LNCaP clone FGC (cell line): ENCODE measurements around the gene AKAP13.

Experiments used
- DNase-seq: peaks from one replicate; pipeline ENCODE4 v3.0.0-alpha.2; 2011; ENCODE audit warnings: low read depth
- H3K4me3 ChIP-seq: 2 replicates; pipeline ENCODE4 v1.5.1; 2011; ENCODE audit warnings: mild to moderate bottlenecking, low read depth, low read length, control low read depth
- TF ChIP-seq, protein P1 (sequence below): IDR thresholded peaks from 2 replicates; pipeline ENCODE4 v1.5.1; 2012; ENCODE audit warnings: mild to moderate bottlenecking; ENCODE audit not compliant: control insufficient read depth, insufficient read depth; ENCODE audit errors: extremely low read depth

Gene AKAP13

DNA sequence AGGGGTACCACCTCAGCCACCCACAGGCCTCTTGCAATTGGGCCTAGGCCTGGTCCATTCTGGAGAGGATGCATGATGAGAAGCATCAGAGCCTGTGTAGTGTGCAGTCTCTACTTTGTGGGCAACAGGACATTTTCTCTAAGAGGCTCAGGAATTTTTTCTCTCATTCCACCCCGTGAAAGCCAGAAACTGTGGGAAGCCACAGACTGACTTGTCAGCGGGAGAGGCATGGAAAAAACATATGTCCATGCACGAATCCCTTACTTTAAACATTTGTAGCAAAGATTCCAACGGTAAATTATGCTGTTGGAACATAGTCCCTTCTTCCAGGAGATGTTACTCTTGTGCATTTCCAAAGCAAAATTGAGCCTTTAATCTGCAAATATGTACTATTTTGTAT is 217.8 kb downstream of the AKAP13 start:
- H3K4me3 ChIP-seq = no peak overlapping the region
- DNase-seq = no peak
- TF ChIP-seq, protein P1, sequence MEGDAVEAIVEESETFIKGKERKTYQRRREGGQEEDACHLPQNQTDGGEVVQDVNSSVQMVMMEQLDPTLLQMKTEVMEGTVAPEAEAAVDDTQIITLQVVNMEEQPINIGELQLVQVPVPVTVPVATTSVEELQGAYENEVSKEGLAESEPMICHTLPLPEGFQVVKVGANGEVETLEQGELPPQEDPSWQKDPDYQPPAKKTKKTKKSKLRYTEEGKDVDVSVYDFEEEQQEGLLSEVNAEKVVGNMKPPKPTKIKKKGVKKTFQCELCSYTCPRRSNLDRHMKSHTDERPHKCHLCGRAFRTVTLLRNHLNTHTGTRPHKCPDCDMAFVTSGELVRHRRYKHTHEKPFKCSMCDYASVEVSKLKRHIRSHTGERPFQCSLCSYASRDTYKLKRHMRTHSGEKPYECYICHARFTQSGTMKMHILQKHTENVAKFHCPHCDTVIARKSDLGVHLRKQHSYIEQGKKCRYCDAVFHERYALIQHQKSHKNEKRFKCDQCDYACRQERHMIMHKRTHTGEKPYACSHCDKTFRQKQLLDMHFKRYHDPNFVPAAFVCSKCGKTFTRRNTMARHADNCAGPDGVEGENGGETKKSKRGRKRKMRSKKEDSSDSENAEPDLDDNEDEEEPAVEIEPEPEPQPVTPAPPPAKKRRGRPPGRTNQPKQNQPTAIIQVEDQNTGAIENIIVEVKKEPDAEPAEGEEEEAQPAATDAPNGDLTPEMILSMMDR = no peak

DNA sequence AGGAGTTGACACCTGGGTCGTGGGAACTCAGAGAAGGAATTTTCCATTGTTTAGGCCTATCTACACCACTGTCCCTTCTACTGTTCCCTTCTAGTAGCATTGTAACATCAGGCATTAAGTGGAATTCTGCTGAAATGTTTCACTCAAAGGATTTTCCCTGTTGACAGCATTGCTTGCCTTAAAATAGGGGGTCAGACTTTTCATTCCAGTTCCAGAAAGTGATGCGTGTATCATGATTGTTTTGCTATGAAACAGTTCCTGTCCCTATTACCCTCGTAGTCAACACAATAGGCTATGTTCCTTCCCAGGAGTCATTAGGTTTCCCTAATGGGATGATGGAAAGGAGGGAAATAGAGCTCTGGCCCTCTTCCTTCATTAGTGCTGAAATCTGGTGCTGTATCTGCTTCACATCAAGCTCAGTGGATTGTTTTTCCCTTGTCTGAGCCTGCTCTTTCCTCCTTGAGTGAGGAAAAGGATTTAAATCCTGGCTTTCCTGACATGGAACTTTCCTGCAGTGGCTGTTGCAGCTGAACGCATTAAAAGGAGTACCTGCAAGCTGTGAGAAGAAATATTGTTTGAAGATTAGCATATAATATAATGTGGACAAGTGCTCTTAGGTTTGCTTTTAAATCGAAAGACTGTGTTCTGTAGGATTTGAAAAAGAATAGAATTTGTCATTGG is 218.5 kb downstream of the AKAP13 start:
- no peak overlapping the region for H3K4me3 ChIP-seq
- no peak for DNase-seq
- TF ChIP-seq, protein P1 = no peak

DNA sequence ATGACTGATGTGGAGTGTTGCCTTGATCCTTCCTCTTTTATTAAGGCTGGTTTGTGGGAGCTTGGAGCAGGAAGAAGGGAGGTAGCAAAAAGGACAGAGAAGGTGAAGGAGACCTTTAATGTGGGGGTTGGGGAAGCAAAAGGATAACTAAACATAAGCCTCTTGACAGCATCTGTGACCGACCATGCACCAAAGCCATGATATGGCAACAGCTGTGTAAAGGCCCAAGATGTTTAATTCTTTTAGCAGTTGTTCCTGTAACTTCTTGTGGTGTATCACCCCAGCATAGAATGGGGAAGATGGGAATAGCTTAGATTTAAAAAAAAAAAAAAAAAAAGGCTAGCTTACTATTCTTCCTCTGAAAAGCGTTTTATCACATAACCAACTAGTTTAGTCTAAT is 219.6 kb downstream of the AKAP13 start:
- H3K4me3 ChIP-seq = no peak overlapping the region
- no peak for DNase-seq
- TF ChIP-seq, protein P1 = no peak

DNA sequence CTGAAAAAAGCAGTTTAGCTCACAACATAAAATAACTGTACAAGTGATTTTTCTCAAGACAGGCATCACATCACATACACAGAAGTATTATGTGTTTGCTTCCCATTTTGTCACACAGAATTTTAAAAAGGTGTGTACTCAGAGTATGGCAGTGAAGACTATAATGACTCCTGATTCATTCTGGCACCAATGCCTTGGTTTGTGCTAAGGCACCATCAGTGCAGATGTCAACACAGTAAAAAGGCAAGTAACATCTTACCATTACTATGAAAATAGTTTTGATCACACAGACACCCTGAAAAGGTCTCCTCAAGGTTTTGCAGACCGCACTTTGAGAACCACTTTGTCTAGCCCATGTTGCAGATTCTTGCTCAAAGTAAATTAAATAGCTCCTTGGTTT is 222.8 kb downstream of the AKAP13 start:
- H3K4me3 ChIP-seq = no peak overlapping the region
- TF ChIP-seq, protein P1 = no peak
- no peak for DNase-seq

DNA sequence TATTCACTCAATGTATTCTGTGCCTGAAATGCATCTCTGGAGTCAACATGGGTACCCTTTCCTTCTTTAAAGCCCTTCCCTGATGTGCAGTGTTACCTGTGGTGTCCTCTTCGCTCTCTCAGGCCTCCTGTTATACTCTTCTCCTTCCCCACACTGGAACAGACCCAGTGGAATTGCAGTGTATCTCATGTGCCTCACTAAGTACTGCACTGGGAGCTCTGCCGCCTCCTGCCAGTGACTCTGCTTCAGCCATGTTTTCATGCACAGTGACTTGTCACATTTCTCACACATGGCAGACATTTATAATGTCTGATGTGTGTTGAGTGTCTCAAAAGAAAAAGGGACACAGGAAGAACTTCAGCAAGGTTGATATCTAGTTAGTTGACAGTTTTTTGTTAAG is 223.3 kb downstream of the AKAP13 start:
- TF ChIP-seq, protein P1 = no peak
- no peak overlapping the region for H3K4me3 ChIP-seq
- DNase-seq = no peak

DNA sequence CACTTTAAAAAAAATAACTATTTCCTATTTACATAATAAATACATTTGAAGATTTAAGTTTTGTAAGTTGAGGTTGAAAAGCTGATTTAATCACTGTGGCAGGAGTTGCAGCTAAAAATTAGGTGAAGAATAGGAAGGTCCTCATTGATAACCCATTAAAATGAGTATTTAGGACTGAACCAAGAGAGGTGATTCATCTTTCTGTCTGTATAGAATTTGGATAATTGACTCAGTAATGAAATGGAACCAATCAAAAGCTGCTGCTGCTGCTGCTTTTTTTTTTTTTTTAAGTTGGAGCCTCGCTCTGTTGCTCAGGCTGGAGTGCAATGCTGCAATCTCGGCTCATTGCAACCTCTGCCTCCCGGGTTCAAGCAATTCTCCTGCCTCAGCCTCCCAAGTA is 223.8 kb downstream of the AKAP13 start:
- TF ChIP-seq, protein P1 = no peak
- no peak overlapping the region for H3K4me3 ChIP-seq
- no peak for DNase-seq

DNA sequence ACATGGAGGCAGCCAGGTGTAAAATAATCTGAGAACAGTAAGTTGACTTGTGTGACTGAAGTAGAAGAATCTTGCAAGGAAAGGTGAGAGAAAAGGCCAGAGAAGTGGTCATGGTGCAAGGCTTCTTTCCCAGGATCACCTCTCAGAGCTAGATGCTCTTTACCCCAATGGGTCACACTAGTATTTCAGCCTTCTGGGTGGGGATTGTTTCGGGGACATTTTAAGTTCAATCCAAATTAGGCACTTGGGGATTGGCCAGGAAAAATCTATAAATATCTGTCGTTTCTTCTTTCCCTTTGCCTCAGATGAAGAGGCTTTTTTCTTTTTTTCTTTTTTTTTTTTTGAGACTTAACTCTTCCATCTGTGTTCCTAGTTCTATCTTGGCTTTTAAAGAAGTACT is 226.3 kb downstream of the AKAP13 start:
- no peak overlapping the region for H3K4me3 ChIP-seq
- no peak for DNase-seq
- TF ChIP-seq, protein P1 = no peak
